Activated T-cell treated with anti-CD3 and anti-CD28 coated beads, Interleukin-2, amount 50 U/mL, for 4 hours (primary cell): ENCODE measurements around the gene SRSF3. TPM values are rescaled to one million over a fixed set of nuclear protein-coding genes. Genes with fewer than 3 reads are reported as not detected.
"Not testable (repeated sequence)": the region's sequence is repeated elsewhere in the genome, so short reads cannot be mapped to it uniquely, and the experiment has no call there.

Source experiments
- ATAC-seq, 2 donors: fragments of 200-7000 bp; cut with Tn5 transposase; one replicate each; pipeline ENCODE4 v1.10.0; 2021
- DNase-seq: peaks from one replicate; pipeline ENCODE4 v3.0.0-alpha.2; 2020
- H3K27me3 Mint-ChIP-seq: one replicate; pipeline ENCODE4 v1.8.0; 2021; ENCODE audit warnings: low read depth, mixed read lengths
- H3K36me3 Mint-ChIP-seq: one replicate; pipeline ENCODE4 v1.8.0; 2022; ENCODE audit warnings: mixed read lengths; ENCODE audit not compliant: insufficient read depth
- H3K4me1 Mint-ChIP-seq: one replicate; pipeline ENCODE4 v1.8.0; 2021; ENCODE audit warnings: low read depth, mixed read lengths
- H3K4me3 Mint-ChIP-seq: one replicate; pipeline ENCODE4 v1.8.0; 2021; ENCODE audit warnings: mild to moderate bottlenecking, moderate library complexity, mixed read lengths
- H3K9me3 Mint-ChIP-seq: one replicate; pipeline ENCODE4 v1.8.0; 2021; ENCODE audit warnings: mixed read lengths
- total RNA-seq, 3 donors: library from RNA; stranded (reverse); gene quantifications; one replicate each; pipeline ENCODE4 v1.2.1, GENCODE V29; 2021

The SRSF3 gene
- total RNA-seq, 3 donors from 2014 or later = 751 to 800 (median 779) TPM

GRCh38 chr6:36651659-36652379 lies 57.7 kb downstream of the SRSF3 start:
- DNase-seq (no peak), ATAC-seq (no peak)
- Mint-ChIP-seq H3K4me1 (no peaks in the 10 kb centered on the region), H3K4me3 (no peak overlapping the region), H3K27me3 (peaks cover 15% of the 10 kb centered on the region), H3K36me3 (no peaks in the 10 kb centered on the region), H3K9me3 (no peaks in the 10 kb centered on the region)

GRCh38 chr6:36654469-36654868 lies 60.3 kb downstream of the SRSF3 start:
- not testable (repeated sequence) for H3K4me3 Mint-ChIP-seq, DNase-seq, H3K4me1 Mint-ChIP-seq, H3K36me3 Mint-ChIP-seq, H3K9me3 Mint-ChIP-seq, ATAC-seq
- H3K27me3 Mint-ChIP-seq = peaks cover 32% of the 10 kb centered on the region

Other genes with a start within 250 kb of the SRSF3 start
- 1 to 10 TPM in 2 of 3 donors, under 1 TPM in 1; 0.45 to 4.9 (median 1.7) TPM for gene ETV7, start 206.7 kb upstream of the SRSF3 start, total RNA-seq
- under 1 TPM in 2 of 3 donors, not detected in 1; 0.16 to 0.19 TPM for gene PXT1, start 151.5 kb upstream of the SRSF3 start, total RNA-seq
- gene KCTD20, start 151.4 kb upstream of the SRSF3 start, total RNA-seq = 10 to 100 TPM; 41.7 to 47.4 (median 44.6) TPM
- 10 to 100 TPM; 14.2 to 16.6 (median 16.1) TPM for gene STK38, start 46.9 kb upstream of the SRSF3 start, total RNA-seq
- gene CDKN1A, start 84.4 kb downstream of the SRSF3 start, total RNA-seq = 10 to 100 TPM; 23.2 to 42.0 (median 28.3) TPM
- under 1 TPM in 2 of 3 donors, not detected in 1; 0.05 TPM for gene RAB44, start 103.5 kb downstream of the SRSF3 start, total RNA-seq
- gene CPNE5, start 245.1 kb downstream of the SRSF3 start, total RNA-seq = under 1 TPM; 0.26 to 0.52 (median 0.28) TPM